HG03066 (cell line): Measurements from ENCODE around the gene ABAT.

Experiments used
- ATAC-seq: cut with Tn5 transposase; IDR thresholded peaks from one replicate; pipeline ENCODE4 v1.9.1; 2021; ENCODE audit warnings: low read depth; ENCODE audit not compliant: unreplicated experiment

Gene ABAT

GRCh38 chr16:8714807-8715206 is 40.4 kb downstream of the ABAT start:
- no peak for ATAC-seq

GRCh38 chr16:8716052-8716451 is 41.6 kb downstream of the ABAT start:
- no peak for ATAC-seq

- ATAC-seq: no peak
These were observed 42.2 kb downstream of the ABAT start for GRCh38 chr16:8716592-8716991.

- ATAC-seq: no peak
These were observed 43.1 kb downstream of the ABAT start for GRCh38 chr16:8717469-8717868.

GRCh38 chr16:8717892-8718415 is 43.5 kb downstream of the ABAT start:
- ATAC-seq: no peak

GRCh38 chr16:8718851-8719680 is 44.6 kb downstream of the ABAT start:
- ATAC-seq: no peak

GRCh38 chr16:8720080-8720966 is 45.9 kb downstream of the ABAT start:
- no peak for ATAC-seq

GRCh38 chr16:8720967-8721308 is 46.5 kb downstream of the ABAT start:
- no peak for ATAC-seq

- ATAC-seq: no peak
These were observed 47.1 kb downstream of the ABAT start for GRCh38 chr16:8721336-8722024.

GRCh38 chr16:8722025-8722348 is 47.6 kb downstream of the ABAT start:
- ATAC-seq: no peak

- no peak for ATAC-seq
These were observed 51.2 kb downstream of the ABAT start for GRCh38 chr16:8725513-8726178.

- ATAC-seq: no peak
These were observed 52.9 kb downstream of the ABAT start for GRCh38 chr16:8727131-8727806.

- ATAC-seq: no peak
These were observed 53.6 kb downstream of the ABAT start for GRCh38 chr16:8727857-8728618.

GRCh38 chr16:8729779-8730334 is 55.4 kb downstream of the ABAT start:
- ATAC-seq: no peak

GRCh38 chr16:8730335-8730915 is 56.0 kb downstream of the ABAT start:
- ATAC-seq: no peak

- no peak for ATAC-seq
These were observed 59.6 kb downstream of the ABAT start for GRCh38 chr16:8733849-8734540.

- no peak for ATAC-seq
These were observed 61.2 kb downstream of the ABAT start for GRCh38 chr16:8735574-8735973.

- no peak for ATAC-seq
These were observed 61.8 kb downstream of the ABAT start for GRCh38 chr16:8736123-8736668.
